ENCODE data around the gene FAM110A.
"Not testable (repeated sequence)": the region's sequence is repeated elsewhere in the genome, so short reads cannot be mapped to it uniquely, and the experiment has no call there.

The FAM110A gene

DNA sequence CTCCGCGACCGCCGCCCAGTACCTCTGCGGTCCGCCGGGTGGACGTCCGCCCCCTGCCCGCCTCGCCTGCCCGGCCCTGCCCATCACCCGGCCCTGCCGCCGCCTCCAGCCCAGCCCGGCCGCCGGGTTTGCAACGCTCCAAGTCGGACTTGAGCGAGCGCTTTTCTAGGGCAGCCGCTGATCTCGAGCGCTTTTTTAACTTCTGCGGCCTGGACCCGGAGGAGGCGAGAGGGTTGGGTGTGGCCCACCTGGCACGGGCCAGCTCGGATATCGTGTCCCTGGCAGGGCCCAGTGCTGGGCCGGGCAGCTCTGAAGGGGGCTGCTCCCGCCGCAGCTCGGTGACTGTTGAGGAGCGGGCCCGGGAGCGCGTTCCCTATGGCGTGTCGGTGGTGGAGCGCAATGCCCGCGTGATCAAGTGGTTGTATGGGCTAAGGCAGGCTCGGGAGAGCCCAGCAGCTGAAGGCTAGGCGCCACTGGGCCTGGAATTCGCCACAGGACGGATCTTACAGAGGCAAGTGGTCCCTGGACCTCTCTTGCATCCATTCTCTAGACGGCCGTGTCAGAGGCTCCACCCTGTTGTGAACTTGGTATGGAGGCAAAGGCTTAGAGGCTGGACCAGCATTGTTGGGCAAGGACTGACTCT, 11.8 kb downstream of the FAM110A start:
- DNase-seq: peak in 1 of 2 donors; percentile 32

DNA sequence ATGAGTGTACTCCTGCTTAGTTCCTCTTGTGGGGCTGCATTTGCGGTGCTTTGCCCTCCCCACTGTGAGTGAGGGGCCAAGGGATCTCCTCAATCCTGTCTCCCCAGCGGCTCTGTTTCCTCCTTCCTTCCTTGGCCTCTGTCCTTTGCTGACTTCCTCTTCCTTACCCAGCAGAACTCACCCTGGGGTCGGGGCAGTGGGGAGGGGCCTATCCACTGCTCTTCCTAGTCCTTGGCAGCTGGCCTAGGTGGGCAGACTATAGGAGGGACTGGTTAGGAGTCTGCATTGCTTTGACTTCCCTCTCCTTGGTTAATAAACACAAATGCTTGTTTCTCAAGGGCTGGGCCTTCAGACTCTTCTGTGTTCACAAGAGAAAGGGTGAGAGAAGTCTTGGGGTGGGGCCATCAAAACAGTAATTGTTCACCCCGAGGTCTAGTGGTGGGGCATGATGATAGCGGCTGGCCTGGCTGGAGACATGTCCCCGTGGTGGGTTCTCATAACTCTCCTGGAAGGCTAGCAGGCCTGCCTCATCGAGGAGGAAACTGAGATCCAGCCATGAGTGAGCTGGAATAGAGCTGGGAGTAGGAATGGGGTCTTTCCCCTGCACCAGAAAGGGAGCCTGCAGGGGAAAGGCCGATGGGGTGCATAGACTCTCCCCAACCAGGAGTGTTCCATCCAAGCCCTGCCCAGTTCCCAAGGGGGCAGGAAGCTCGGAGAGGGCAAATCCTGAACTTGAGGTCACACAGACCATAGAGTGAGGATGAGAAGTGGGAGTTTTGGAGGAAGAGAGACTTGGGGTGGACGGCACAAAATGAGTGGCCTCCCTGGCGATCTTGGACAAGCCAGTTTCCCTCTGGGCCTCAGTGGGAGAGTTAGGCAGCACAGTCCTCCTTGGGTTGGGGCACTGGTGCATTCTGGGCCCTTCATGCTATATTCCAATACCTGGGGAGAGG, 12.7 kb downstream of the FAM110A start:
- DNase-seq: peak; percentile 70 to 72

DNA sequence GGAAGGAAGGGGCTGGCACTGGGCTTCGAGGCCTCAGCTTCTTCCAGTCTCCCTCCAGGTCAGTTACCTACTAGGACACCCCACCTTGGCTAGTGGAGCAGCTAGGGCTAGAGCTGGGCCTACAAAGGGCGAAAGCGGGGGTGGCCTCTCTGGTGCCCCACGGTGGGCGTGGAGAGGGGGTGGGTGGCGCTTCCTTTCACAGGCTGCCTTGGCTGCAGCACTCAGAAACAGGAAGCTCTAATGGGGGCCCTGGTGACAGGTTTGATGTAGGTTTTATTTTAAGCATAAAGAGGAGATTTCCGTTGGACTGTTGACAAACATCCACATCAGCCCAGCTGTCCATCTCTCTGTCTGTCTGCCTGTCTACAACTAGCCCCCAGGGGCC, 13.4 kb downstream of the FAM110A start:
- peak; percentile 60 to 83 for DNase-seq

DNA sequence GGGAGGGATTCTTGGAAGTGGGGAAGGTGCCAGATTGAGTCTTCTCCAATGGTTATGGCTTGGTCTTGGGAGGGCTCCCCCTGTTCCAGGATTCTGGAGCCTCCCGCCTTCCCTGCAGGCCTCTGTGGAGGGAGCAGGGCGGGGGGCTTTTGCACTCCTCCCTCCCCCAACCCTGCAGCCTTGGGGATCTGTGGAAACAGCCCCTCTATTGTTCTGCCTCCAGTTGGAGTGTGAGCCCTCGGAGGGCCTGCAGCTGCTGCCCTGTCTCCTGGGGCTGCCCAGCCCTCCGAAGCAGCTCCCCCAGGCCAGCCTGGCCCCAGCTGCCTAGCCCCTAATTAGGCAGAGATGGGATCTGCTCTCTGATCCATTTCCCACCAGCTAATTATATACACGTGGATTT, 14.7 kb downstream of the FAM110A start:
- no peak for DNase-seq

DNA sequence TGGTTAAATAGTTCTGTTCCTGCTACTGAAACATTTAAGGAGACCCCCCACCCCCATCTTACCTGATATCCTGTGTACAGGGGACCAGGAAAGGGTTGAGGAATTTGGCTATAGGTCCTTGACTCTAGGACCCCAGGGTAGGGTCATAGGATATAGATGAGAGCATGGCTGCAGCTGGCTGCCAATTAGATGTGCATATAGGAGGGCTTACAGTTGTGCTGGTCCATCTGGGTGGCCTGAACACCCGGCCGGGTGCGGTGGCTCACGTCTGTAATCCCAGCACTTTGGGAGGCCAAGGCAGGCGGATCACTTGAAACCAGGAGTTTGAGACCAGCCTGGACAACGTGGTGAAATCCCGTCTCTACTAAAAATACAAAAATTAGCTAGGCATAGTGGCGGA, 15.2 kb downstream of the FAM110A start:
- not testable (repeated sequence) for DNase-seq

DNA sequence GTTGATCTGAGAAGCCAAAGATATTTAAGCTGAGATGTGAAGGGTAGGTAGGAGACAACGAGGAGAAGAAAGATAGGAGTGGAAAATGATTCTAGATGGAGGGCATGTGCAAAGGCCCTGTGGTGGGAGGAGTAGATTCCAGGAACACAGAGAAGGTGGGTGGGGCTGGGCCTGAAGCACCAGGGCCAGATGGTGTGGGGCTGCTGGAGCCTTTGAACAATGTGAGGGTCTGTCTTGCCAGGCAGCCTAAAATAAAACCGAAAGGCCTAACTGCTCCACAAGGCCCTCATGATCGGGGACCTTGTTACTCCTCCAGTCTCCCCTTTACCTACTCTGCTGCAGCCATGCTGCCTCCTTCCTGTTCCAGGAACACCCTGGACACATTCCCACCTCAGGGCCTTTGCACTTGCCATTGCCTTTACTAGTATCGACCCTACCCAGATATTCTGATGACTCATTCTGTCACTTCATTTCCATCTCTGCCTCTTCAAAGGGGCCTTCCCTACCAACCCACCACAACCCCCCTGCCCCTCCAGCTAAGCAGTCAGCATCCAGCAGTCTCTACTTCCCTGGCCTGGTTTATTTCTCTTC, 20.0 kb downstream of the FAM110A start:
- DNase-seq: no peak

DNA sequence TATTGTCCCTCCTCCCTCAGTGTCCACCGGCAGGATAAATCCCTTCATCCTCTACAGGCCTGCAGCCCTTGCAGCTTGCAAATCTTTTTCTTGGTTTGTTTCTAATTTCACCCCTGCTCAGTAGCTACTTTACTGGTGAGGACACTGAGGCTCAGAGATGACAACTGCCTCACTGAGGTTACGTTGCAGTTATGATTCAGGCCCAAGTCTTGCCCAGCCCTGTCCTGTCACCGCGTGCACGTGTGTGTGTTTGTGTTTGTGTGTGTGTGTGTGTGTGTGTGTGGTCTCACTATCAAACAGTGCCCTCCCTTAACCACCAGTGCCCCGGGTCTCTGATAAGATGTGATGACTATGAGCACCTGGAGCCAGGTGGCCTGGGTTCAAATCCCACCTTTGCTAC, 21.1 kb downstream of the FAM110A start:
- DNase-seq: no peak

DNA sequence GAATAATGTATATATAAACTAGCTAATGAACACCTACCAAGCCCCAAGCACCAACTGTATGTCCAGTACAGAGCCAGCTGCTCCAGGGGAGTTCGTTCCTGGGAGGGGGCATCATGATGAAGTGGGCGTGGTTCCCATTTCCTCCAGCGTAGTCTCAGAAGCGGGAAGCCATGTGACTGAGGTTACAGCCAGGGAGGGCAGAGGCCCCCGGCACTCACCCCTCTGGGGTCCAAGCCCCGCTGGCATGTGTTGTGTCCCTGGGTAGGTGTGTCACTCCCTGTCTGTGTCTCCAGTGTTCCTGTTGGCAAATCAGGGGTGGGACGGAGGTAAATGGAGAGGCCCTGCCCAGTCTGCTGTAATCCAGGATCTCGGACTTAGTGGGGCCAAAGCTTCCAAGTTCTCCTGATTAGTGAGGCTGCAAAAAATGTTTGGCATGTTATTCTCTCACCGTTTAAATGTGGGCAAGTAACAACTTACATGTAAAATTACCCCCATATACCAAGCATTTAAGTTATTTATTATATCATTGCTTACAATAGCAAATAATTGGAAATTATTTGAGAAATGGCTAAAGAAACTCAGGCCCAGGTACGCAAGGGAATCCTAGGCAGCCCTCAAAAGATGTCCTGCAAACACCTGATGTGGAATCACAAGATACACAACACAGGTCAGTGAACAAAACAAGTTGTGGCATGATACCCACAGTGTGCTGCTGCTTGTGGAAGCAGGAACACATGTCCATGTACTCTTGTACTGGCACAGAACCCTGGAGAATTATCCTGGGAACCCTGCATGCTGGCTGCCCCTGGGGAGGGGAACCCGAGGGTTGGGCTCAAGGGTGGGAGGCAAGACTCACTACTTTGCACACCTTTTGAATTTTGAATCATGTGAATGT, 22.2 kb downstream of the FAM110A start:
- DNase-seq: no peak

DNA sequence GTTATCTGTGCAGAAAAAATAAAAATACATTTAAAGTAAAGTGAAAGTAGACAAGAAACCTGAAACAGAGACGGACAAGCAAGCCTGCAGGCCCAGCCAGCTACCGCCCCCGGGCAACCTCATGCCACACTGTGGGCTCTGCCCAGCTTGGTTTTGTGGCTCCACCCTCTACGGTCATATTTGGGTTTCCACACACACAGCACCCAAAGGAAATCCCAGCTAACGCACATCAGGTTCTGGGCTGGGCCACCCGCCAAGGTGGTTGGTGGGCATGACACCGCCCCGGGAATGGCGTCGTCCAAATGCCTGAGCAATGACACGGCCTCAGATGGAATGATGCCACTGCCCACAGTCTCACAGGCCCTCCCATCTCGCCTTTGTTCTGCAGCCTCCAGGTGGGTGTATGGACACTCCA, 22.9 kb downstream of the FAM110A start:
- peak; percentile 52 to 64 for DNase-seq

DNA sequence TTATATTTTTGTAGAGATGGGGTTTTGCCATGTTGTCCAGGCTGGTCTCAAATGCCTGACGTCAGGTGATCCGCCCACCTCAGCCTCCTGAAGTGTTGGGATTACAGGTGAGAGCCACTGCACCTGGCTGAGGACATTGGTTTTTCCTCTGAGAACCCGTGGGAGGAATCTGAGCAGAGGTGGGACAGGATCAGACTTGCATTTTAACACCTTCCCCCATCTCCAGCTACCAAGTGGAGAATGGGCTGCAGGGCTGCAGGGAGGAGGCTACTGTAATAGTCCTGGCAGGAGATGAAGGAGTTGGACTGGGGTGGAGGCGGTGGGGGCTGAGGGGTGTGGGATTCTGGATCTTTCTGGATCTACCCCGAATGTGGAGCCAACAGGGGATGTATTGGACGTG, 24.5 kb downstream of the FAM110A start:
- no peak for DNase-seq

DNA sequence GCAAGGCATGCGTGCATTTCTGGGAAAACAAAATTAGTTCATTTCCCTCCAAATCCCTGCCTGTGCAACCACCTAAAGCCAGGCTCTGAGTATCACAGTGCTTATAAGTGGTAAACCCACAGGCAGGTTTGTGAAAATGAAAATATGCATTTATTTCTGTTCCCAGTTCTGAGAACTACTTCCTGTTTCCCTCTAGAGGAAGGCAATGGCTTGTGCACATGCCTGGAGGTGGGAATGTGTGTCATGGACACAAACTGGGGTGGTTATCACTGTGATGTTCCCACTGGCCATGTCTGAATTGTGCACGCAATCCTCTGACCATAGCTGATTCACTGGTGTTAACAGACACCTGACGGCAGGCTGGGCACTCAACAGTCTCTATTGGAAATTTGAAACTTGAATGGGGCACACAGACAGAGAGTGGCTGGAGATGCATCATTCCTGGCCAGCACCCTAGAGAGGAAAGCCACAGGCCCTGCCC, 26.3 kb downstream of the FAM110A start:
- peak; percentile 47 to 71 for DNase-seq

DNA sequence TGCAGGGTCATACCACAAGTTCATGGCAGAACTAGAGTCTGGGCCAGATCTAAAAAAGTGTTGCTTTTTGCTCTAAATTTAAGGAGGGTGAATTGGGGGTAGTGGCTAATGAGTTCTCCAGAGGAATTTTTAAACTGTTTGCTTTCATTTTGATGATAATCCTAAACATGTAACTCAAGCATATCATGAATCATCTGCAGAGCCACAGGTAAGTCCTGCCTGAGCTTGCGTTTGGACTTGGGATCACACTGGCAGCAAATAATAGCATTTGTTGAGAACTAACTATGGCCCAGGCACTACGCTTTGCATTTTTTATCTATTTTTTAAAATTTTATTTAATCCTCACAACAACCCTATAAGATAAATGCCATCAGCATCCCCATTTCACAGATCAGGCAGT, 27.4 kb downstream of the FAM110A start:
- DNase-seq: no peak

DNA sequence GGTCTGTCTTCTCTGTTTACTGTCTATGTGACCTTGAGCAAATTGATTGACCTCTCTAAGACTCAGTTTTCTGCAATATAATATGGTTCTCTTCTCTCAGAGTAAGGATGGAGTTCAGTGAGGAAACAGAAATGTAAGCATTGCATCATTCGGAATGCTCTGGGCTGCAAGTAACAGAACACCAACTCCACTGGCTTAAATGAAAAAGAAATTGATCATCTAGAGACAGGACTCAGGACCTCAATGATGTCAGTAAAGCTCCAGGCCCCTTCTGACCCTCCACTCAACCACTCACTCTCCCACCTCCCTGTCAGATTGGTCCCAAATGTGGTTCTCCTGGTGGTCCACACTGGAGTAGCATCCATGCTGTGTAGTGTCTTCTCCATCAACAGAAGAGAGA, 31.9 kb downstream of the FAM110A start:
- no peak for DNase-seq

DNA sequence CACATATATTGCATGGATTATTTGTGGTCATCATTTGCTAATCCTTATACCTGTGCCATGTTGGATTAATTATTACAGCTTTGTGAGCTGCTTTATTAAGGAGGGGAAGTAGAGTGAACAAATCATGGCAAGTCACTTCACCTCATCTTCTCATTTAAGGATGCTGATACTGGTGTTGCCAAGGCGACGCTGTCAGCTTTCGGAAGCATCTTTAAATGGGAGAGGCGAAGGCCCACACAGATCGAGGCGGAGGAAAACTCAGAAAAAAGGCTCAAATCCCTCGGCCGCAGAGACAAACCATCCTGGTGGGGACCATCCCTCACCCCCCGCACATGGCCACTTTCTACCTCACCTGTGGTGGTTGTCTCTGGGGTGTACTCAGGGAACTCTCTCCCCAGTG, 34.8 kb downstream of the FAM110A start:
- no peak for DNase-seq

DNA sequence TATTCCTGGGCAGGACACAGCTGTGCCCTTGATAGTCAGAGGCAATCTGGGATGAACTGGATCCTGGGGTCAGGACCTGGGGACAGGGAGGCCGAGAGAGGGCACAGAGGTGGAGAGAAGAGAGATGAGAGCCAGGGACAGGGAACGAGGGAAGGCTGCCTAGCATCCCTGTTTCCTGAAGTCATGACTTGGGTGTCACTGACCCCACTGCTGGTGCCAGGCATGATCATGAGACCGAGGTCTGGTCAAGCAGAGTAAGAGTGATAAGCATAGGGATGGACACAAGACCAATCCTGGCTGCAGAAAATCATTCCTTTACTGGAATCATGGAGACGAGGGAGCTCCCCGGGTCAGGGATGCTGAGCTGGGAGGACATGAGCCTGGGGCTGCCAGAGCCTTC, 36.1 kb downstream of the FAM110A start:
- no peak for DNase-seq

DNA sequence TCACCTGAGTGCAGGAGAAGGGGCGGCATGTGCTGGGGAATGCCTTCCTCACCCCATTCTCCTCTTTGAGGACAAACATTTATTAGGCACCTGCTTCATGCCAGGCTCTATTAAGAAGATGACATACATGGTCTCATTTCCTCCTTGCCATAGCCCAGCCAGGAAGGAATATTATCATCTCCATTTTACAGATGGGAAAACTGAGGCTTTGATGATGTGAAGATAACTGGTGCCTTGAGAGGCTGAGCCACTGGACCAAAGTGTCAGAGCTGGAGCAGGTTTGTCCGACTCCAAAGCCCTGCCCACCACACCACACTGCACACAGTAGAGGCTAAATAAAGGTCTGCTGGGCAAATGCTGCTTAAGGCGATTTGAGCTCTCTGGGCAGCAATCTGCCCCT, 37.2 kb downstream of the FAM110A start:
- DNase-seq: no peak

DNA sequence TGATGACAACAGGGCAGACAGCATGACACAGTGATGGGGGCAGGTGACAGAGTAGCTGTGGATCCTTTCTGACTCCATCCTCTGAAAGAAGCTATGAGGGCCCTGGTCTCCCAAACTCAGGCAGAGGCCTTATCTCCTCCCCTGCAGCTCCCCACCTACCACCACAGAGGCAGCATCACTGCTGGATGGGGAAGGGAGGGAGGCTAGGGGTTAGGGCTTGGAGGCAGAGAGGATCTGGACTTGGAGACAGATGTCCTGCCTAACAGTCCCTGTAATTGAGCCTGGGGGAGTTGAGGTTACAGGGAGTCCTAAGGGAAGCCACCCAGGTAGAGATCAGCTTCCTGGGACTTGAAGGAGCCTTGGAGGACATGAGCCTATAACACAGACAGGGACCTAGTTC, 37.9 kb downstream of the FAM110A start:
- no peak for DNase-seq

DNA sequence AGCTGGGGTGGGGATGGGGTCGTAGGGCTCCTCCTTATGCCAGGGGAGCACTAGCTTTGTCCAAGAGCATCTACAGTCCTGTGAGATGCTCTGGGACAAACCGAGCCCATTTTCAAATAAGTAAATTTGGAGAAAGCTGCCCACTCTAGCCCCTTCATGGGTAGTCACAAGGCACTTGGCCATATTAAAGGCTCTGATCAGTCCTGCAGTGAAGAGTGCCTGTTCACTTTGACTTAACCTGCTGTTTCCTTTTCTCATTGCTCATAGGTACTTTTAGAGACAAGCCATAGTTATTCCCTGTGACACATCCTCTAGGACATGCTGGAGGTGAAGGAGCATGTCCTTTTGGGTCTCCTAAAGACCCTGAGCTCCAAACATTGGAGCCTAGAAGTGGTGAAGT, 38.4 kb downstream of the FAM110A start:
- no peak for DNase-seq

DNA sequence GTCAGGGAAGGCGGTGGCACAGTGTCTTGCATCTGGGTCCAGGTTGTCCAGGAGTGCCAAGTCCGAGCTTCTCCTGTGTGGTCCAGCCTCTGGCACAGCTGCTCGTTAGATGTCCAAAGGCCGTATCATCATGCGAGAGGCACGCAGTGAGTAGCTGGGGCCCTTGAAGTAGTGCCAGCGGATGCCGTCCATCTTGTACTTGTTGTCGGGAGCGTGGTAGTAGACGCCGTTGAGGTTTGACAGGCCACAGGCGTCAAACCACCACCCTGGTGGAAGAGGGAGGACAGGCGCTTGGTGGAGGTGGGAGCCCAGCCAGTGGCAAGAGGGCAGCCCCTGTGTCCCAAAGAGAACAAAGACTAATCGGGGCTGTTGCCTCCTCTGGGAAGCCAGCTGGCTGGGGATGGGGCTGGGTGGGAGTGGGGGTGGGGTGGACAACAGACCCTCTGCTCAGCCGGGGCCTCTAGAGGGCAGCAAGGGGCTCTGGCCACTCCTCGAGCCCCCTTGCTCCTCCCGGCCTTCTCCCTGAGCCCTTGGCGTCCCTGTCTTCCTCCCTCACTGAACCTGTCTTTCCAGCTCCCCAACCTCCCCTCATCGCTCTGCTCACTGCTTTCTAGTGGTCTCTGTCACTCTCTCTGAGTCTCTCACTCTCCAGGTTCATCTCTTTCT, 39.5 kb downstream of the FAM110A start:
- DNase-seq: no peak

DNA sequence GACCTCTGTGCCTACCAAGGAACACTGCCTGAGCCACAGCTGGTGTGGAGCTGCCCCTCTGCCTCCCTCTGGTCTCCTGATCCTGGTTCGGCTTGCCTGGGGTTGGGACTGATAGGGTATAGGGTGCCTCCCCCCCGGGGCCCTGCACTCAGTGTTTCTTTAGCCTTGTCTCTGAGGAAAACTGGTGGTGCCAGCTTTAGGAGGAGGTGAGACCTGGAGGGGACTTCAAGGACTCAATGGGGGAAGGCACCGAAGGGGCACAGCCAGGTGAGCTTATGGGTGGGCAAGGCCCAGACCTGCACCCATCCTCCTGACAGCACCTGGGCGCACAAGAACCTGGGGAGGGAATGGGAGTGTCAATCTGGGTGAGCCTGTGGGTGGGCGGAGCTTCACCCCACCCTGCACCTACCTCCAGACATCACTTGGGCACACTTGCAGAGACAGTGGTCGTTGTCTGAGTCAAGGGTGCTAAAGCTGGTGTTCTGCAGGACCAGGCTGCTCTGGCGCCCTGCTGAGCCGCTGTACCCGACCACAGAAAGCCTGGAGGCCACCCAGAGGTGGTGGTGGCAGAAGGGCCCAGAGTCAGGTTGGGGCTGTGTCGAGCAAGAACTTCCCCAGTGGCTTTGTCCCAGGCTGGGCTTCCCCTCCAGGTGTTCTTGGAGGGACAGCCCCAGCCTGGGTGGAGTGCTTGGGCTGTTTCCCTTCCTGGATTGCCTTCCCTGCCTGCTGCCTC, 40.5 kb downstream of the FAM110A start:
- no peak for DNase-seq

DNA sequence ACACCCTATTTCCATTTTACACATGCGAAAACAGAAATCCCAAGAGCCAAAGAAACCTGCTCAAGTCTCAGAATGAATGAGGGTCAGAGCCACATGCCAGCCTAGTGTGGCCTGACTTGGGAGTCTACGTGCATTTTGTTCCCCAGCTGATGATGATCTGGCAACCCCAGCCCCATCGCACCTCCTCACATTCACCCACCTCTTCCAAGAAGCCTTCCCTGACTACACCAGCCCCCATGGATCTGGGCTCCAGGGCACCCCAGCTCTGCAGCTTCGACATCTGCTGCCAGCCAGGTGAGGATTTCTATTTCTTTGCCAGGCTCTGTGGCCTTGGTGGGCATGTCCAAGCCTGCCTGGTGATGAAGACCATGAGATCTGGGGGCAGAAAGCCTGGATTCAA, 41.6 kb downstream of the FAM110A start:
- no peak for DNase-seq
